ENCODE measurements around the gene GSTO2. TPM values are rescaled to one million over a fixed set of nuclear protein-coding genes. Genes with fewer than 3 reads are reported as not detected.

The GSTO2 gene
- total RNA-seq, 1 donor: 2.2 TPM

DNA sequence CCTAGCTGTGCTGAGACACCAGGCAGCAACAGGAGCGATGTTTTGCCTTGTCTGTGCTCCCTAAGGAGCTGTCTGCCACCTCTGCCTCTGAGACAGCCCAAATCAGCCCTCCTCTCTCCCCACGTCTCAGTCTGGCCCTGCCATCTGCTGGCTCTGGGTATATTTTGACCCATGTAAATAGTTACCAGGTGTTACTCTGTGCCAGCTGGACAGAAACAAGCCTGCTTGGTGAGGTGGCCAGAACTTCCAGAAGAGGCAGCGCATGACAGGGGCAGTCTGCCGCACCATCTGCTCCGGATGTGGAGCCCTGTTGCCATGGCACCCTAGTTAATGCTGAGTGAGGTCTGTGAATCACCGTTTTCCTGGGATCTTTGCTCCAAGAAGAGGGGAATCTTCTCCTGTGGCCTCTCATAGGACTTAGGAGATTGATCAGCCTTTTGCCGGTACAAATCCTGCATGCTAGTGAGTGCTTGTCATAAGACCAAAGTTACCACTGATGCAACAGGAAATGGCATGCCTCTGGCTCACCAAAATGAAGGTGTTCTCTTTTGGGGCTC lies 31.8 kb downstream of the GSTO2 start:
- peak overlapping the region; percentile 36 for H3K4me3 ChIP-seq (ENCODE audit: insufficient read depth, low read length)
- no peaks in the 10 kb centered on the region for H3K27me3 ChIP-seq (ENCODE audit: insufficient read depth, low read length)
- DNase-seq (ENCODE audit: insufficient read length, low spot score, missing footprints): peak; percentile 97
- no peaks in the 10 kb centered on the region for H4K20me1 ChIP-seq (ENCODE audit: insufficient read depth, low read length)
- no peak overlapping the region for H2AFZ ChIP-seq (ENCODE audit: low read length)
- H3K9me3 ChIP-seq (ENCODE audit: low read depth, low read length): no peaks in the 10 kb centered on the region
- TF ChIP-seq, protein P1, sequence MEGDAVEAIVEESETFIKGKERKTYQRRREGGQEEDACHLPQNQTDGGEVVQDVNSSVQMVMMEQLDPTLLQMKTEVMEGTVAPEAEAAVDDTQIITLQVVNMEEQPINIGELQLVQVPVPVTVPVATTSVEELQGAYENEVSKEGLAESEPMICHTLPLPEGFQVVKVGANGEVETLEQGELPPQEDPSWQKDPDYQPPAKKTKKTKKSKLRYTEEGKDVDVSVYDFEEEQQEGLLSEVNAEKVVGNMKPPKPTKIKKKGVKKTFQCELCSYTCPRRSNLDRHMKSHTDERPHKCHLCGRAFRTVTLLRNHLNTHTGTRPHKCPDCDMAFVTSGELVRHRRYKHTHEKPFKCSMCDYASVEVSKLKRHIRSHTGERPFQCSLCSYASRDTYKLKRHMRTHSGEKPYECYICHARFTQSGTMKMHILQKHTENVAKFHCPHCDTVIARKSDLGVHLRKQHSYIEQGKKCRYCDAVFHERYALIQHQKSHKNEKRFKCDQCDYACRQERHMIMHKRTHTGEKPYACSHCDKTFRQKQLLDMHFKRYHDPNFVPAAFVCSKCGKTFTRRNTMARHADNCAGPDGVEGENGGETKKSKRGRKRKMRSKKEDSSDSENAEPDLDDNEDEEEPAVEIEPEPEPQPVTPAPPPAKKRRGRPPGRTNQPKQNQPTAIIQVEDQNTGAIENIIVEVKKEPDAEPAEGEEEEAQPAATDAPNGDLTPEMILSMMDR (IDR thresholded peaks at IDR 0.05; ENCODE audit: extremely low read depth, low read depth, low read length): no peak
- H3K27ac ChIP-seq (ENCODE audit: low read depth, low read length): peak overlapping the region; percentile 99
- H3K4me1 ChIP-seq (ENCODE audit: insufficient read depth, low read length): peaks cover 41% of the 10 kb centered on the region
- peak overlapping the region; percentile 77 for H3K4me2 ChIP-seq (ENCODE audit: insufficient read depth, low read length)
- no peaks in the 10 kb centered on the region for H3K79me2 ChIP-seq (ENCODE audit: insufficient read depth, low read length)
- no peaks in the 10 kb centered on the region for H3K36me3 ChIP-seq (ENCODE audit: insufficient read depth, low read length)

DNA sequence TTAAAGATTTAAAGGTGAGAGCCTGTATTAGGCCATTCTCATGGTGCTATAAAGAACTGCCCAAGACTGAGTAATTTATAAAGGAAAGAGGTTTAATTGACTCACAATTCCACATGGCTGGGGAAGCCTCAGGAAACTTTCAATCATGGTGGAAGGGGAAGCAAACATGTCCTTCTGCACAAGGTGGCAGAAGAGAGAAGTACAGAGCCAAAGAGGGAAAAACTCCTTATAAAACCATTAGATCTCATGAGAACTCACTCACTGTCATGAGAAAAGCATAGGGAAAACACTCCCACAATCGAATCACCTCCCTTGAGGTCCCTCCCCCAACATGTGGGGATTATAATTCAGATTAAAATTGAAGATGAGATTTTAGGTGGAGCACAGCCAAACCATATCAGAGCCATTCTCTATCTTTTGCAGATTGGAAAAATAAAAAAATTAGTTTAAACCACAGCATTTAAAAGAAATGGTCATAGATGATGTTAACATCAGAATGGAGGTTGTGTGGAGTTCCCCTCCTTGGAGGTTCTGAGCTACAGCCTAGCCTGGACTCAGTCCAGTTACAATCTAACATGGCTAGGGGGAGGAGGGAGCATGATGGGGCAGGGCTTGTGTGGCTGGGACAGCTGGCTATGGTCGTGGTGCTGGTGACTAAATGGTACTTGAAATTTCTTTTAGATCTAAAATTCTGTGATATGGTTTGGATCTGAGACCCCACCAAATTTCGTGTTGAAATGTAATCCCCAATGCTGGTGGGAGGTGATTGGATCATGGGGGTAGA lies 33.1 kb downstream of the GSTO2 start:
- H3K4me2 ChIP-seq (ENCODE audit: insufficient read depth, low read length): no peak overlapping the region
- H2AFZ ChIP-seq (ENCODE audit: low read length): no peak overlapping the region
- no peaks in the 10 kb centered on the region for H3K79me2 ChIP-seq (ENCODE audit: insufficient read depth, low read length)
- H3K27me3 ChIP-seq (ENCODE audit: insufficient read depth, low read length): no peaks in the 10 kb centered on the region
- DNase-seq (ENCODE audit: insufficient read length, low spot score, missing footprints): no peak
- H3K36me3 ChIP-seq (ENCODE audit: insufficient read depth, low read length): no peaks in the 10 kb centered on the region
- peak overlapping the region; percentile 99 for H3K27ac ChIP-seq (ENCODE audit: low read depth, low read length)
- no peak overlapping the region for H3K4me3 ChIP-seq (ENCODE audit: insufficient read depth, low read length)
- peaks cover 50% of the 10 kb centered on the region for H3K4me1 ChIP-seq (ENCODE audit: insufficient read depth, low read length)
- no peaks in the 10 kb centered on the region for H4K20me1 ChIP-seq (ENCODE audit: insufficient read depth, low read length)
- TF ChIP-seq, protein P1 (IDR thresholded peaks at IDR 0.05; ENCODE audit: extremely low read depth, low read depth, low read length): peak; percentile 20
- no peaks in the 10 kb centered on the region for H3K9me3 ChIP-seq (ENCODE audit: low read depth, low read length)

DNA sequence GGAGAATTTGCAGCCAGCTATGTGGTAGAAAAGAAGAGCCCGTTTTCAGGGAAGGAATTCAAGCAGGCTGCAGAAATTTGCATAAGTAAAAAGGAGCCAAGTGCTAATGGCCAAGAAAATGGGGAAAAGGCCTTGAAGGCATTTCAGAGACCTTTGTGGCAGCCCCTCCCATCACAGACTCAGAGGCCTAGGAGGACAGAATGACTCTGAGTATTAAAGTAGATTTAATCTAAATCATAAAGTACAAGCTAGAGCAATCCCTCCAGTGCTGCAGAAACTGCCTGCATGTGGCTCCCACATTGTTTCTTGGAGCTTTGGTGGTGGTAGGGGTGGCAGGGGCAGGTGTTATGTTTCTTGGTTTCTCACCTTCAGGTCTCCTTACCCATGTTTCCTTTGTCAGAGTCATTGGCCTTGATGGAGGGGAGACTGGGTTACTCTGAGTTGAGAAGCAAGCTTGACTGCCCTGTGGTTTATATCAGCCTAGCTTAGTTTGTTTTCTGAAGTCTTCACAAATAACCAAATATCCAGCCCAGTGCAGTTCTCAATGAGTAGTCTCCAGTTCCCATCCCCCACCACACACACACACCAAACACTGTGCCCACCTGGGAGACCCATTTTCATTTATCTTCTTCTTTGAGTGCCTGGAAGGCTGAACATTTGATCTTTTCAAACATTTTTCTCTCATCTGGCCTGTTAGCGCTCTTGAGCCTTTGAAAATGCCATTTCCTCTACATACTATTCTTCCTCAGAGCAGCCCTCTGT lies 34.8 kb downstream of the GSTO2 start:
- TF ChIP-seq, protein P1 (IDR thresholded peaks at IDR 0.05; ENCODE audit: extremely low read depth, low read depth, low read length): no peak
- Histone ChIP-seq H3K4me3 (ENCODE audit: insufficient read depth, low read length) (no peak overlapping the region), H3K27ac (ENCODE audit: low read depth, low read length) (no peak overlapping the region), H3K4me2 (ENCODE audit: insufficient read depth, low read length) (no peak overlapping the region), H4K20me1 (ENCODE audit: insufficient read depth, low read length) (no peaks in the 10 kb centered on the region), H3K9me3 (ENCODE audit: low read depth, low read length) (no peaks in the 10 kb centered on the region), H3K79me2 (ENCODE audit: insufficient read depth, low read length) (peaks cover 2% of the 10 kb centered on the region), H3K27me3 (ENCODE audit: insufficient read depth, low read length) (no peaks in the 10 kb centered on the region), H2AFZ (ENCODE audit: low read length) (no peak overlapping the region), H3K36me3 (ENCODE audit: insufficient read depth, low read length) (no peaks in the 10 kb centered on the region), H3K4me1 (ENCODE audit: insufficient read depth, low read length) (peaks cover 54% of the 10 kb centered on the region)
- no peak for DNase-seq (ENCODE audit: insufficient read length, low spot score, missing footprints)

DNA sequence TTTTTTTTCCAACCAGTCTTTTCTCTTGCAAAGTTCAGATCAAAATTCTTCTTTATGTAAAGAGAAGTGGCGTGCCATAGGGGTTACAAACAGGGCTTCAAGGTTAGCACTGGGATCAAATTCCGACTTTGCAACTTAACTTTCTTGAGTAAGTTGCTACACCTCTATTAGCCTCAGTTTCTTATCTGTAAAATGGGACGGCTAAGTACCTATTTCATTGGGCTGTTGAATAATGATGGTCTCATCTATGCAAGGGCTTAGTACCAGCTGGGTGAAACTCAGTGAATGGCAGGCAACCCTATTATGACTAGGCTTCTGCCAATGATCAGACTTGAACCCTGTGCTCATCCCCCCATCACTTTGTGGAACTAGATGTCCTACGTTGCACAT lies 35.4 kb downstream of the GSTO2 start:
- H3K4me3 ChIP-seq (ENCODE audit: insufficient read depth, low read length): no peak overlapping the region
- H3K36me3 ChIP-seq (ENCODE audit: insufficient read depth, low read length): no peaks in the 10 kb centered on the region
- DNase-seq (ENCODE audit: insufficient read length, low spot score, missing footprints): no peak
- peaks cover 50% of the 10 kb centered on the region for H3K4me1 ChIP-seq (ENCODE audit: insufficient read depth, low read length)
- no peak overlapping the region for H2AFZ ChIP-seq (ENCODE audit: low read length)
- TF ChIP-seq, protein P1 (IDR thresholded peaks at IDR 0.05; ENCODE audit: extremely low read depth, low read depth, low read length): no peak
- H3K27ac ChIP-seq (ENCODE audit: low read depth, low read length): no peak overlapping the region
- no peak overlapping the region for H3K4me2 ChIP-seq (ENCODE audit: insufficient read depth, low read length)
- no peaks in the 10 kb centered on the region for H3K9me3 ChIP-seq (ENCODE audit: low read depth, low read length)
- H3K79me2 ChIP-seq (ENCODE audit: insufficient read depth, low read length): peaks cover 2% of the 10 kb centered on the region
- H4K20me1 ChIP-seq (ENCODE audit: insufficient read depth, low read length): no peaks in the 10 kb centered on the region
- H3K27me3 ChIP-seq (ENCODE audit: insufficient read depth, low read length): no peaks in the 10 kb centered on the region

Data from osteoblast (primary cell).